Peyer's patch (tissue), 4 donors: ENCODE results near the gene FAM149A.

Source experiments
- POLR2A ChIP-seq, 2 donors: fragments of 450-650 bp; IDR thresholded peaks; one replicate each; pipeline ENCODE4 v1.5.1; 2017; ENCODE audit warnings: antibody characterized with exemption in 2 of 2, mild to moderate bottlenecking in 2 of 2, moderate library complexity in 2 of 2
- TF ChIP-seq, protein P1 (sequence below), 6 experiments: fragments of 450-650 bp in 4 of 6; fragments of 200-600 bp in 2 of 6; sonication (generic) in 1 of 6; IDR thresholded peaks; one replicate each; pipeline ENCODE4 v1.5.1; 2017 to 2019; ENCODE audit warnings: antibody characterized with exemption in 6 of 6, mild to moderate bottlenecking in 3 of 6, moderate library complexity in 1 of 6

DNA sequence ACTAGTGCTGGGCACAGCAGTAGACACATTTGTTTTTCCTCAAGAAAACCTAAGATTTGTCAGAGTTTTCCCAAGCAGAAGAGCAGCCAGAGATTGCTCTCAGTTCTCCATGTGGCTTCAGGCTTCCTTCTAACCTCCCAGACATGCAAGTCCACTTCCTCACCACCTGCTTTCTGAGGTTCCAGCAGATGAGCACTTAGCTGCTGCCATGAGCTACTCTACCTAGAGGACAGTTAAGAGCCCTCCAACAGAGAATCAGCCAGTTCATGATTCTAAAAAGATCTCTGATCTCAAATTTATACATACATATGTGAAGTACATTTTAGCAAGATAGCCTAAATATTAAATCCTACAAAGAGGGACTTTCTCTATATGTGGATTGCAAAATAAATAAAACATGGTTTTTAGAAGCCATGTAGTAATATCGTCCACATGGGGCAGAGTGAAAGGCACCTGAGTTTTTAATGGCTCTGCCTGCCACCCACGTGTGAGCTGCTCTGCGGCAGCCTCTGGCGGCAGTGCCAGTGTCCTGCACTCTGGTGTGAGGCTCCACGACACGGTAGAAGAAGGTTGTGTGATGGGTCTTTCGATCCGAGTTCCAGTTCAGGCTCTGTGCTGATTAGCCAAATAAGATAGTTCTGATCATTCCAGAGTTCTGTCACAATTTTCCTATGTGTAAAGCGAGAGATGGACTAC, 97.2 kb downstream of the FAM149A start:
- TF ChIP-seq, protein P1, sequence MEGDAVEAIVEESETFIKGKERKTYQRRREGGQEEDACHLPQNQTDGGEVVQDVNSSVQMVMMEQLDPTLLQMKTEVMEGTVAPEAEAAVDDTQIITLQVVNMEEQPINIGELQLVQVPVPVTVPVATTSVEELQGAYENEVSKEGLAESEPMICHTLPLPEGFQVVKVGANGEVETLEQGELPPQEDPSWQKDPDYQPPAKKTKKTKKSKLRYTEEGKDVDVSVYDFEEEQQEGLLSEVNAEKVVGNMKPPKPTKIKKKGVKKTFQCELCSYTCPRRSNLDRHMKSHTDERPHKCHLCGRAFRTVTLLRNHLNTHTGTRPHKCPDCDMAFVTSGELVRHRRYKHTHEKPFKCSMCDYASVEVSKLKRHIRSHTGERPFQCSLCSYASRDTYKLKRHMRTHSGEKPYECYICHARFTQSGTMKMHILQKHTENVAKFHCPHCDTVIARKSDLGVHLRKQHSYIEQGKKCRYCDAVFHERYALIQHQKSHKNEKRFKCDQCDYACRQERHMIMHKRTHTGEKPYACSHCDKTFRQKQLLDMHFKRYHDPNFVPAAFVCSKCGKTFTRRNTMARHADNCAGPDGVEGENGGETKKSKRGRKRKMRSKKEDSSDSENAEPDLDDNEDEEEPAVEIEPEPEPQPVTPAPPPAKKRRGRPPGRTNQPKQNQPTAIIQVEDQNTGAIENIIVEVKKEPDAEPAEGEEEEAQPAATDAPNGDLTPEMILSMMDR (IDR thresholded peaks at IDR 0.05): peak; percentile 17 to 92 (median 72)
- no peak for TF ChIP-seq POLR2A (IDR thresholded peaks at IDR 0.05)
